Left ventricle myocardium superior (tissue), 1 donor: Measurements from ENCODE around the gene SIX5. TPM values are rescaled to one million over a fixed set of nuclear protein-coding genes. Genes with fewer than 3 reads are reported as not detected.
A peak's percentile ranks its signal among the peaks of the same experiment; 100 is the strongest.
"Not testable (repeated sequence)": the region's sequence is repeated elsewhere in the genome, so short reads cannot be mapped to it uniquely, and the experiment has no call there.

Experiments
- ATAC-seq: fragments of 200-7000 bp; cut with Tn5 transposase; one replicate; pipeline ENCODE4 v1.9.1; 2020; ENCODE audit warnings: mild to moderate bottlenecking, moderate library complexity
- DNase-seq: peaks from one replicate; pipeline ENCODE4 v3.0.0-alpha.2; 2020
- intact Hi-C: fragments of 100-400 bp; cut with micrococcal nuclease; formaldehyde crosslinking; loops from one replicate; pipeline ENCODE4 v1.11.0; 2022
- long read RNA-seq: library from polyadenylated mRNA; unstranded; transcript quantifications from one replicate; pipeline ENCODE4 v2.0.0, GENCODE V29; 2021
- total RNA-seq: library from RNA; stranded (reverse); fragmentation: NEBNext Ultra II Directional; extraction: Animal tissue kit (Norgen Biotek cat#: 25700); gene quantifications from one replicate; pipeline ENCODE4 v1.2.1, GENCODE V29; 2021
- donor health status: DM: no; HTN: yes; CAD: no; lungs with severe emphysema.

Gene SIX5
- total RNA-seq: 26.1 TPM
- long read RNA-seq, transcript SIX5-202 (2 exons, 1,809 nt): major isoform, 5 of 28 reads
- long read RNA-seq, partial matches to known transcripts: 2 of 28 reads
- long read RNA-seq, other reads (novel, unspliced or antisense): 20 of 28 reads

DNA sequence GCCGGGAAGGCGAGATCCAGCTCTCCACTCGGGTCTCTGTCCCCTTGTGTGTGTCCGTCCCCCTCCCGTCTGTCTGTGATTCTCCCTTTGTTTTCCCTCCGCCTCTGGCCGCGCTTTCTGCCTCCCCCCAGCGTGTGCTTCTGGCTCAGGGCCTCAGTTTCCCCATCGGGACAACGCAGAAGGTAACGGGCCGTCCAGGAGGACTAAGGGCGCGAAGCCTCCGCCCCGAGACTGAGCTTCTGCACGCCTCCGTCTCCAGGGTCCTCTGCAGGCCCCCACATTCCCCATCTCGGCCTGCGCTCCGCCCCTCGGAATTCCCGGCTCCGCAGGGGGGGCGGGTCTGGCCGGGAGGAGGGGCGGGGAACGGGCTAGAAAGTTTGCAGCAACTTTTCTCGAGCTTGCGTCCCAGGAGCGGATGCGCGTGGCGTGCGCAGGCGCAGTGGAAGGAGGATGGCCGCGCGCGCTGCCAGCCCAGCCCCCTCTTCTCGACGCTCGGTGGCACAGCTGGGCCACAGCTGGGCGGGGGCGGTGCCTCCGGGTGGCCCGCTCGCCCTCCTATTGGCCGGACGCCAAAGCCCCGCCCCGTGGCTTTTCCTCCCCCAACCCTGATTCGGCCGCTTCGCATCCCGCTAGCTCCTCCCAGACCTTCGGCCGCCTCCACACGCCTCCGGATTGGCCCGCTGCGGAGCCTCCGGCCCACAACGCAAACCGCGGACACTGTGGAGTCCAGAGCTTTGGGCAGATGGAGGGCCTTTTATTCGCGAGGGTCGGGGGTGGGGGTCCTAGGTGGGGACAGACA is at the start of gene SIX5:
Gene SIX5 (minus strand): TSS at position 269 of the 799 bp plus-strand sequence. CDS start 408 bp downstream, outside the sequence.
- DNase-seq: peak; percentile 99
- intact Hi-C loops: no loop called here
- peak; percentile 63 for ATAC-seq

DNA sequence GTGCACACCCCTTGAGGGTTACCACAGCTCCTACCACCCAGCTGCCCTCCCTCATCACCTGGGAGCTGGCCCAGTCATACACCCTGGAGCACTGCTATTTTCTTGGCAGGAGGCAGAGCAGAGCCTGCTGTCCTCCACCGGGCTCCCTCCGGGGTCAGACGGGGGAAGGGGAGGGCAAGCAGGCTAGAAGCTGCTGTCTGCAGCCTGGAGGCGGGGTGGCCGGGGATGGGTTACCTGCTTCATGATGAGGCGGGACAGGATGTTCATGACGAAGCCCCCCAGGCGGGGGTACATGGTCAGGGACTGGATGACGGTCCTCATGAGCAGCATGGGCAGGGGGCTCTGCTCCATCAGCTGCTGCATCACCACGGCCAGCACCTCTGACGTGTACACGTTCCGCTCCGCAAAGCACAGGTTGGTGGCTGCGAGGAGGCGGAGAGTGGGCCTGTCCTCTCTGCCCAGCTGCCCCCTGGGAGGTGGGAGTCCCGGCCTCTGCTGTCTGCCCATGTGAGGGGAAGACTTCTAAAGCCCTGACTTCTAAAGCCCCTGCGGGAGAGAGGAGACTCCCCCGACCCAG is 48.8 kb upstream of the SIX5 start:
- no peak for DNase-seq
- intact Hi-C loops: no loop called here

GRCh38 chr19:45817010-45817724 is 48.1 kb upstream of the SIX5 start:
- intact Hi-C loops: no loop called here
- peak; percentile 94 for DNase-seq
- ATAC-seq: peak; percentile 86

More for the DNA sequence above, 48.8 kb upstream of the SIX5 start:
- ATAC-seq: peak; percentile 12

DNA sequence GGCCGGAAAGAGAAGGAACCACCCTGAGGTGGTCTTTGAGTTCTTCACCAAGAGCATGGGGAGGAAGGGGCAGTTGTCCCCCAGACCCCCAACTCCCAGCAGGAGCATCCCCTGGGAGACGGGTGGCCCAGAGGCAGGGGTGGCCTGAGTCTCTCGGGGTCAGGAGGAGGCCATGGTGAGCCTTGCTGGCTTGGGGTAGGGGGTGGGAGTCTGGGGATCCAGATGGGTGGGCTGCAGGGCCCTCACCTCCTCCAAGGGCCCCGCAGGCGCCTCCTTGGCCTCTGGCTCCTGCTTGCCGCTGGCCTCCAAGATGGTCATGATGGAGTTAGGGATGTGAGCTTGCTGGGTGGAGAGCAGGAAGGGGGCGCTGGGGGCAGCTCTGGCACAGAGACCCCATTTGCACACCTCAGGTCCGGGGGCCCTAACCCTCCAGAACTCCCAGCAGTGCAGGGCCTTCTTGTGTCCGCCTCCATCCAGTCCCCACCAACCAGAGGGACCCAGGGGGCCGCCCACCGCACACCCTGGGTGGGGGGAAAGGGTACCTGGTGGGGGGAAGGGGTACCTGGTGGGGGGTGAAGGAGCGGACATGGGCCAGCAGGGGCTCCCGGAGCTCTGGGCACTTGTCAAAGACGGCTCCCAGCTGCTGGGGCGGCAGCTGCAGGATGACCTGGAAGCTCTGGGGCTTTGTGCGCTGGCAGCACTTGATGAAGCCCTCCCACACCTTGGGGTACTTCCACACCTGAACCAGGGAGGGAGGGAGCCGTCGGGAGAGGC is 47.4 kb upstream of the SIX5 start:
- DNase-seq: no peak
- intact Hi-C loops: no loop called here

GRCh38 chr19:45815481-45816216 is 46.6 kb upstream of the SIX5 start:
- peak; percentile 44 for DNase-seq
- ATAC-seq: peak; percentile 37
- intact Hi-C loops: no loop called here

More for the DNA sequence above, 47.4 kb upstream of the SIX5 start:
- ATAC-seq: peak; percentile 6

DNA sequence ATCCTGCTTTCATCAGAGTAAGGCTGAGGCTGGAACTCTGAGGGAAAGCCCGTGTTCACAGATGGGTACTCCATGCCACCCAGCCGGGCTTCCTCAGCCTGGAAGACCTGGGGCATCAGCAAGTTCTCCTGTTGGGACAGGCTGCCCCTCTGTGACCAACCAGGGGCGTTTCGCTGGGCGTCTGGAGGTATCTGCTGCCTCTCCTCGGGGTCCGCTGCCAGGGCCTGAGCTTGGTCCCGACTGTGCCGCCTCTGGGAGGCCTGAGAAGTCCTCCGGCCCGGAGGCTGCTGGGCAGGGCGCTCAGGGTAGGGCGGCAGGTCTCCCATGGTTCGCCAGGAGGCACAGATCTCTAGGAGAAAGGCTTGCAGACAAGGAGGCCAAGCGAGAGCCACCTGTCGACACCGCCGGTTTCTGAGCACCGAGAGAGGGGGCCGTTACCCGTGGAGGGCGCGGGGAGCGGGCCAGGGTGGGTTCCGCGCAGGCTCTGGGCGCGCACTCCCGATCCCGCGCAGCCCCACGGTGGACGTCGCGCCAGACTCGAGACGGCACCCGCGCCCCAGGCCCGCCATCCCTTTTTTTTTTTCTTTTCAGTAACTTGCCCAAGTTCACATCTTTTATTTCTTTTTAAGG is 45.9 kb upstream of the SIX5 start, which contains the start of gene RSPH6A:
Gene RSPH6A (minus strand): TSS at position 458 of the 630 bp plus-strand sequence. CDS start 132 bp downstream, at position 326.
- DNase-seq: no peak
- intact Hi-C loops: no loop called here

GRCh38 chr19:45814166-45814780 is 45.2 kb upstream of the SIX5 start:
- intact Hi-C loops: no loop called here
- no peak for DNase-seq
- no peak for ATAC-seq

More for the DNA sequence above, 45.9 kb upstream of the SIX5 start, which contains the start of gene RSPH6A:
- peak; percentile 7 for ATAC-seq

- DNase-seq (no peak), ATAC-seq (no peak)
- intact Hi-C loops: no loop called here
These were observed 43.2 kb upstream of the SIX5 start for GRCh38 chr19:45812297-45812696.

DNA sequence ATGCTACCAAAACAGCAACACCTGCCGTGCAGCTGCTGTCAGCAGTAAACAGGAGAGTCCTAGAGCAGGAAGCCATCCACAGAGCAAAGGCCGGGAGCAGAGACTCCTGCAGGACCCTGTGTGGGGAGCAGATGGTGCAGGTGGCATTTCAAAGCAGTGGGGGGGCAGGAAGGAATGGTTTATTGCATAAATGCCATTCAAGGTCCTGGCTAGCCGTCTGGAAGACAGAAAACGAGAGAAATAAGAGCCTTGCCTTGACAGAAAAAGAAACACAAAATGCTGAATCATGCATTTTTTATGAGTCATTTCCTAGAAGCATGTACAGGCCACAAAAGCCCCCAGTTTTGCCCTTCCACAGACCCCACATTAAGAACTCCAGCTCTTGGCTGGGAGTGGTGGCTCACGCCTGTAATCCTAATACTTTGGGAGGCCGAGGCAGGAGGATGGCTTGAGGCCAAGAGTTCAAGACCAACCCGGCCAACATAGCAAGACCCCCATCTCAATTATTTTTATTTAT is 40.6 kb upstream of the SIX5 start:
- intact Hi-C loops: no loop called here
- DNase-seq (no peak), ATAC-seq (no peak)

DNA sequence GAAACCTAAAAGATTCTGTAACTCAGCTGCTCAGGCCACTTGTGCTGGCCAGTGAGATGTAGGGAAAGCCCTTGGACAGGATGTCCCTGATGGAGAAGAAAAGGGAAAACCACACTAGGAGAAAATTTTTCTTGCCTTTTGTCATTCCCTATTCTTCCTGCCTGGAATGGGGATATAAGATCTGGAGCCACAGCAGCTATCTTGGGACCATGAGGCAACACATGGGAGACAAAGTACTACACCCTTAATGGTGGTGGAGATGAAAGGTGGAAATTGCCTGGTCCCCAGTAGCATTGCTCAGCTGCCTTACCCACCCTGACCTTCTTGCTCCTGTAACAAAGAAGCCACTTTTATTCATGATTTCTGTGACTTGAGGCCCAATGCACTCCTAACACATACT is 36.7 kb upstream of the SIX5 start:
- ATAC-seq (no peak), DNase-seq (no peak)
- intact Hi-C loops: no loop called here

GRCh38 chr19:45804959-45805230 is 35.8 kb upstream of the SIX5 start:
- intact Hi-C loops: no loop called here
- ATAC-seq (no peak), DNase-seq (no peak)

DNA sequence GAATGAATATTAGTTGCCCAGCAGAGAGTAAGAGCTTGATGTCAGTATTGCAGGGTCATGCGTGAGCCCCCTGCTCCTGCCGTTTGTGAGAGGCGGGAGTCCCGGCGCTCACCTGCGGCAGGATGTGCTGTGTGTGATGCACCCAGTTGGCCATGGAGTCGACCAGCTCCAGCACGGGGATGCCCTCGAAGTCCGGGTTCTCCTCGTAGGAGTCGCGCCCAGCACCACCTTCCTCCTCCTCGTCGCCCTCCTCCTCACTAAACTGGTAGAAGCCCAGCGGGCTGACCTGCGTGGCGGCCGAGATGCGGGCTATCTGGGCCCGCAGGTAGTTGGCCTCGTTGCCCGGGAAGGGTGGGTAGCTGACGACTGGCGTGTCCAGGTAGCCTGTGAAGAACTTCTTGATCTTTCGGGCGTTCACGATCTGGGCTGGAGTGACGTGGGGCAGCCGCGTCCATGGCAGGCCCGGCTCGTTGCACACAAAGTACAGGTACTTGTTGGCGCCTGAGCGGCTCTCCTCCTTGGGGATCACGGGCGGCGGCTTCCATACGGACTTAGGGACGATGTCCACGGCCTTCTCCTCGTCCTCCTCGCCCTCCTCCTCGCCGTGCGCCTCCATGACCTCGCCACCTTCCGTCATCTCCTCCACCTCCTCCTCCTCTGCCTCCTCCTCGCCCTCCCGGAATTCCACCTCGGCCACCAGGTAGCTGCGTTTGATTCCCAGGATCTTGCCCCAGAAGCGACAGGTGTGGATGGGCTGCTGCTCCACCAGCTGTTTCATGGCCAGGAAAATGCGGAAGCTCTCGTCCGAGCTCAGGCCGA is 35.3 kb upstream of the SIX5 start:
- ATAC-seq (no peak), DNase-seq (no peak)
- intact Hi-C loops: no loop called here

DNA sequence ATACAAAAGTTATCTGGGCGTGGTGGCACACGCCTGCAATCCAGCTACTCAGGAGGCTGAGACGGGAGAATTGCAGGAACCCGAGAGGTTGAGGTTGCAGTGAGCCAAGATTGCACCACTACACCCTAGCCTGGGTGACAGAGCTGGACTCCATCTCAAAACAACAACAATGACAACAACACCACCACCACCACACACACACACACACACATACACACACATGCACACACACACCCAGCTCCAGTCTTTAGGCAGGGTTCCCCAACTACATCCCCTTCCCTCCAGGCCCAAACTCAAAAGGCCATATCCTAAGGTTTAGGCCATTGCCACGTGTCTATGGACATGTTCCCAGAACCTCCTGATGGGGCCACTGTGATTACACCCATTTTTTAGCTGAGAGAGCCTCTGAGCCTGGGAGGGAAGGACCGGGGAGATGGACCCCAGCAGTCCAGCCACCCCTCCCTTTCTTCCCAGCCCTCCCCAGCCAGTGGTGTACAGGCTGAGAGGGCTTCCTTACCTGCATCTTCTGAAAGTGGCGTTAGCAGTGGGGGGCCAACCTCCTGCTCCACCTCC is 32.6 kb upstream of the SIX5 start:
- no peak for ATAC-seq
- intact Hi-C loops: no loop called here
- no peak for DNase-seq

- intact Hi-C loops: no loop called here
- ATAC-seq (no peak), DNase-seq (no peak)
These were observed 31.1 kb upstream of the SIX5 start for GRCh38 chr19:45800070-45800553.

DNA sequence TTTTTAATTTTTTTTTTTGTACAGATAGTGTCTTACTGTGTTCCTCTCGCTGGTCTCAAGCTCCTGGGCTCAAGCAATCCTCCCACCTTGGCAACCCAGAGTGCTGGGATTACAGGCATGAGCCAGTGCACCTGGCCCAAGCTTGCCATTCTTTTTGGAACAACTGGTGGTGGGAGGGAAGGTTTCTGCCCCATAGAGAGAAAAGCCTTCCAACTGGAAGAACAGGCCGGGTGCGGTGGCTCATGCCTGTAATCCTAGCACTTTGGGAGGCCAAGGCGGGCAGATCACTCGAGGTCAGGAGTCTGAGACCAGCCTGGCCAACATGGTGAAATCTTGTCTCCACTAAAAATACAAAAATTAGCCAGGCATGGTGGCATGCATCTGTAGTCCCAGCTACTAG is 30.5 kb upstream of the SIX5 start:
- ATAC-seq, DNase-seq, intact Hi-C loops: not testable (repeated sequence)

- peak; percentile 68 for DNase-seq
- peak; percentile 82 for ATAC-seq
- intact Hi-C loops: no loop called here
These were observed 30.0 kb upstream of the SIX5 start for GRCh38 chr19:45798995-45799517.
